ENCODE measurements around the gene TACC2. TPM values are rescaled to one million over a fixed set of nuclear protein-coding genes. Genes with fewer than 3 reads are reported as not detected.
"Not testable (repeated sequence)": the region's sequence is repeated elsewhere in the genome, so short reads cannot be mapped to it uniquely, and the experiment has no call there.

The TACC2 gene
- polyA plus RNA-seq, 3 donors from 2014 or later = not detected

- Mint-ChIP-seq H3K27me3 (ENCODE audit: low read depth in 3 of 3) (peaks cover 2 to 7% (median 2%) of the 10 kb centered on the region in 3 donors), H3K27ac (no peak overlapping the region), H3K36me3 (no peaks in the 10 kb centered on the region), H3K4me3 (no peak overlapping the region), H3K9me3 (no peaks in the 10 kb centered on the region), H3K4me1 (no peaks in the 10 kb centered on the region)
- DNase-seq = no peak
Observed at GRCh38 chr10:122086416-122087240, 97.7 kb downstream of the TACC2 start.

- H3K4me1 Mint-ChIP-seq = no peaks in the 10 kb centered on the region
- H3K9me3 Mint-ChIP-seq = no peaks in the 10 kb centered on the region
- no peak for DNase-seq
- H3K27ac Mint-ChIP-seq = no peak overlapping the region
- no peak overlapping the region for H3K4me3 Mint-ChIP-seq
- peaks cover 2 to 7% (median 4%) of the 10 kb centered on the region in 3 donors for H3K27me3 Mint-ChIP-seq (ENCODE audit: low read depth in 3 of 3)
- no peaks in the 10 kb centered on the region for H3K36me3 Mint-ChIP-seq
Observed at GRCh38 chr10:122087436-122087835, 98.5 kb downstream of the TACC2 start.

GRCh38 chr10:122089311-122090017 is 100.5 kb downstream of the TACC2 start:
- no peak overlapping the region for H3K27ac Mint-ChIP-seq
- peaks cover 0 to 7% (median 6%) of the 10 kb centered on the region in 3 donors for H3K27me3 Mint-ChIP-seq (ENCODE audit: low read depth in 3 of 3)
- H3K4me1 Mint-ChIP-seq = no peaks in the 10 kb centered on the region
- no peak for DNase-seq
- H3K36me3 Mint-ChIP-seq = no peaks in the 10 kb centered on the region
- H3K9me3 Mint-ChIP-seq = no peaks in the 10 kb centered on the region
- no peak overlapping the region for H3K4me3 Mint-ChIP-seq

DNA sequence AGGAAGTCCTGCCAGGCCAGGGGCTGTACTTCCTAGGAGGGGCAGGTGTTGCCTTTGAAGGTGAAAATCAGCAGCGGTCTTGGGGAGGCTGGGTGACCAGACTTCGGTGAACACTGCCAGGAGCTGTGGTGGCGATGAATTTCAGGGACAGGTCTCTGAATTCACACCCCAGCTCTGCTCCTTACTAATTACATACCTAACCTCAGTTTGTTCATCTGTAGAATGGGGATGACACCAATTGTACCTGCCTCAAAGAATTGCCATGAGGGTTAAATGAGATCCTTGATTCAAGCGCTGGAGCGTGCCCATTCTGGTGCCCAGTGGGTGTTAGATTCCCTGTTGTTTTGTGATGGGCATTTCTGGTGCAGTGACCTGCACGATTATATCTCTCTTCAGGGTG is 102.8 kb downstream of the TACC2 start:
- H3K4me3 Mint-ChIP-seq = no peak overlapping the region
- H3K9me3 Mint-ChIP-seq = no peaks in the 10 kb centered on the region
- H3K4me1 Mint-ChIP-seq = no peaks in the 10 kb centered on the region
- H3K27me3 Mint-ChIP-seq (ENCODE audit: low read depth in 3 of 3) = peaks cover 0 to 5% (median 4%) of the 10 kb centered on the region in 3 donors
- H3K27ac Mint-ChIP-seq = no peak overlapping the region
- DNase-seq = no peak
- H3K36me3 Mint-ChIP-seq = no peaks in the 10 kb centered on the region

DNA sequence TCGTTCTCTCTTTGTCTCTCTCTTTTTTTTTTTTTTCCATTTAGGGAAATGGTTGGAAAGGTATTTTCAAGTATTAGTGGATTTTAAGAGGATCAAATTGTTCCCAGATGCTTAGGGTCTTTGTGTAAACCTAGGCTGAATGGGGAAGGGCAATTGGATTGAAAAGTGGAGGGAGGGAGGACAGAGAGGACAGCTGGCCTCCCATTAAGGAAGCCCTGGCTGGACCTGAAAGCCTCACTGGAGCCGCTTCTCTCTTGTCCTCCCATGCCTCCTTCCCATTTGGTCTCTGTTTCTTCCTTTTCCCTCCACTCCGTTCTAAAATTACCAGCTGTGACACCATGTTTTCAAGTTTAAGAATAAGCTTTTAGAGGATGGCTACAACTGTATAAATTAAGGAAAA is 104.1 kb downstream of the TACC2 start:
- no peak overlapping the region for H3K4me3 Mint-ChIP-seq

DNA sequence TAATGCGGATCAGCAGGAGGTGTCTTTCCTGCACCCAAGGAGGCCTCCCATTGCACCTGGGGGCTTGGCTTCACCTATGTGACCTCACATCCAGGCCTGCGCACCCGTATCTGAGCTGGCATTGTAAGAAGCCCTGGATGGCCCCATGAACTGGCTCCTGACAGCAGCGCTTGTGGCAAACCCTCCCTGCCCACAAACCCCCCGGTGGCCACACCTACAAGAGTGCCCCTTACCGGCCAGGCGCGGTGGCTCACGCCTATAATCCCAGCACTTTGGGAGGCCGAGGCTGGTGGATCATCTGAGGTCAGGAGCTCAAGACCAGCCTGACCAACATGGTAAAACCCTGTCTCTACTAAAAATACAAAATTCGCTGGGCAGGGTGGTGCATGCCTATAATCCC is 107.2 kb downstream of the TACC2 start:
- H3K27me3 Mint-ChIP-seq (ENCODE audit: low read depth in 3 of 3); H3K4me1 Mint-ChIP-seq; DNase-seq; H3K36me3 Mint-ChIP-seq; H3K27ac Mint-ChIP-seq; H3K9me3 Mint-ChIP-seq; H3K4me3 Mint-ChIP-seq: not testable (repeated sequence)

More for the DNA sequence above, 104.1 kb downstream of the TACC2 start:
- no peaks in the 10 kb centered on the region for H3K4me1 Mint-ChIP-seq
- no peaks in the 10 kb centered on the region for H3K9me3 Mint-ChIP-seq
- peaks cover 0 to 4% (median 4%) of the 10 kb centered on the region in 3 donors for H3K27me3 Mint-ChIP-seq (ENCODE audit: low read depth in 3 of 3)
- H3K27ac Mint-ChIP-seq = no peak overlapping the region
- no peak for DNase-seq
- H3K36me3 Mint-ChIP-seq = no peaks in the 10 kb centered on the region

DNA sequence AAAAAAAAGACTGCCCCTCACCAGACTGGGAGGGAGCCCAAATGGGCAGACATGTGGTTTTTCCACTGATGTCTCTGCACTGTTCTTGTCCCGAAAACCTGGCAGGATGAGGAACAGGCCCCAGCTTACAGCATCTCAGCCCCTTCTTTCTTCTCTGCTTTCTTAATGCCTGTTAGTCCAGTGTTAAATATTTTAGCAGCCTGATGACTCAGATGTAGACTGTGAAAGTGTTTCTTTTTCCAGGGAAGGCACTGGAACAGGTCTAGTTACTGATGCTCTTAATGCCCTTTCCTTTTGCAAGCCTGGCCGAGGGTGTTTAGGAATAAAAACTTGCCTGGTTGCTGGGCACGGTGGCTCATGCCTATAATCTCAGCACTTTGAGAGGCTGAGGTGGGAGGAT is 107.7 kb downstream of the TACC2 start:
- no peak for DNase-seq
- Mint-ChIP-seq H3K4me3 (no peak overlapping the region), H3K27ac (no peak overlapping the region), H3K9me3 (no peaks in the 10 kb centered on the region), H3K27me3 (ENCODE audit: low read depth in 3 of 3) (peaks cover 0 to 4% (median 0%) of the 10 kb centered on the region in 3 donors), H3K4me1 (no peaks in the 10 kb centered on the region), H3K36me3 (no peaks in the 10 kb centered on the region)

- H3K27me3 Mint-ChIP-seq (ENCODE audit: low read depth in 3 of 3) = no peaks in the 10 kb centered on the region
- no peaks in the 10 kb centered on the region for H3K9me3 Mint-ChIP-seq
- no peak for DNase-seq
- H3K4me1 Mint-ChIP-seq = no peaks in the 10 kb centered on the region
- H3K27ac Mint-ChIP-seq = no peak overlapping the region
- H3K36me3 Mint-ChIP-seq = no peaks in the 10 kb centered on the region
- H3K4me3 Mint-ChIP-seq = no peak overlapping the region
Observed at GRCh38 chr10:122097935-122098334, 109.0 kb downstream of the TACC2 start.

DNA sequence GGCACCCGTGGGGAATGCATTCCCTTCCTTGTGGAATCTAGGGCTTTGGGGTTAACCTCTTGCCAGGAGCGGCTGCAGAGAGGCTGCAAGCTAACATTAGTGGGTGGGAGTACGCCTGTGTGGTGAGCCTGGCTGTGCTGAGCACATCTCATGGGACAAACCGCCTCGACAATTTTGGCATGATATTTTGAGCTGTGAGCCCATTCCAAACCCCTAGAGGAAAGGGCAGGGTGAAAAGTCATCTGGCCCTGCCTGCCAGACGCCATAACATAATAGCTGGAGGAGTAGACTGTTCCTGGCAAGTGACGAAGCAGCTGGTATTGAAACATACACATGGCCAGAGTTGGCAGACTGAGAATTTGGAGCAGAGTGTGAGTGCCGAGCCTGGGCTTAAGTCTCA is 110.0 kb downstream of the TACC2 start:
- Mint-ChIP-seq H3K27me3 (ENCODE audit: low read depth in 3 of 3) (no peaks in the 10 kb centered on the region), H3K4me3 (no peak overlapping the region), H3K9me3 (no peaks in the 10 kb centered on the region), H3K36me3 (no peaks in the 10 kb centered on the region), H3K4me1 (no peaks in the 10 kb centered on the region), H3K27ac (no peak overlapping the region)
- no peak for DNase-seq

- Mint-ChIP-seq H3K36me3 (no peaks in the 10 kb centered on the region), H3K9me3 (no peaks in the 10 kb centered on the region), H3K4me3 (no peak overlapping the region), H3K27me3 (ENCODE audit: low read depth in 3 of 3) (no peaks in the 10 kb centered on the region), H3K27ac (no peak overlapping the region), H3K4me1 (no peaks in the 10 kb centered on the region)
- no peak for DNase-seq
Observed at GRCh38 chr10:122099562-122099961, 110.6 kb downstream of the TACC2 start.

GRCh38 chr10:122102146-122102868 is 113.3 kb downstream of the TACC2 start:
- Mint-ChIP-seq H3K4me1 (no peaks in the 10 kb centered on the region), H3K4me3 (no peak overlapping the region), H3K9me3 (no peaks in the 10 kb centered on the region), H3K36me3 (no peaks in the 10 kb centered on the region), H3K27ac (no peak overlapping the region), H3K27me3 (ENCODE audit: low read depth in 3 of 3) (no peaks in the 10 kb centered on the region)
- DNase-seq = no peak

GRCh38 chr10:122102869-122103525 is 114.0 kb downstream of the TACC2 start:
- no peaks in the 10 kb centered on the region for H3K36me3 Mint-ChIP-seq
- no peaks in the 10 kb centered on the region for H3K9me3 Mint-ChIP-seq
- no peaks in the 10 kb centered on the region for H3K27me3 Mint-ChIP-seq (ENCODE audit: low read depth in 3 of 3)
- H3K4me1 Mint-ChIP-seq = no peaks in the 10 kb centered on the region
- H3K4me3 Mint-ChIP-seq = no peak overlapping the region
- DNase-seq = no peak
- no peak overlapping the region for H3K27ac Mint-ChIP-seq

- no peaks in the 10 kb centered on the region for H3K27me3 Mint-ChIP-seq (ENCODE audit: low read depth in 3 of 3)
- no peaks in the 10 kb centered on the region for H3K9me3 Mint-ChIP-seq
- no peaks in the 10 kb centered on the region for H3K4me1 Mint-ChIP-seq
- no peaks in the 10 kb centered on the region for H3K36me3 Mint-ChIP-seq
- no peak for DNase-seq
- no peak overlapping the region for H3K4me3 Mint-ChIP-seq
- H3K27ac Mint-ChIP-seq = no peak overlapping the region
Observed at GRCh38 chr10:122103592-122103991, 114.6 kb downstream of the TACC2 start.

DNA sequence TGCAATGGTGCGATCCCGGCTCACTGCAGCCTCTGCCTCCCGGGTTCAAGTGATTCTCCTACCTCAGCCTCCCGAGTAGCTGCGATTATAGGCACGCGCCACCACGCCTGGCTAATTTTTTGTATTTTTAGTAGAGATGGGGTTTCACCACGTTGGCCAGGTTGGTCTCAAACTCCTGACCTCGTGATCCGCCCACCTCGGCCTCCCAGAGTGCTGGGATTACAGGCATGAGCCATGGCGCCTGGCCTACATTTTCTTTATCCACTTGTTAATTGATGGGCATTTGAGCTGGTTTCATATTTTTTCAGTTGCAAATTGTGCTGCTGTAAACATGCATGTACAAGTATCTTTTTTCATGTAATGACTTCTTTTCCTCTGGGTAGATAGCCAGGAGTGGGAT is 119.8 kb downstream of the TACC2 start:
- H3K4me3 Mint-ChIP-seq, H3K4me1 Mint-ChIP-seq, H3K9me3 Mint-ChIP-seq: not testable (repeated sequence)

More for the DNA sequence above, 119.8 kb downstream of the TACC2 start:
- not testable (repeated sequence) for DNase-seq; H3K27me3 Mint-ChIP-seq (ENCODE audit: low read depth in 3 of 3); H3K27ac Mint-ChIP-seq; H3K36me3 Mint-ChIP-seq

Data from immature natural killer cell (primary cell).